HEK293 (cell line): Measurements from ENCODE around the gene UBE2E1.

Experiments used
- CTCF ChIA-PET: fragments of 350-600 bp; formaldehyde crosslinking; extraction: SDS; loops from one replicate; lab custom pipeline; 2021; ENCODE audit warnings: antibody characterized with exemption; lab: Yijun Ruan, JAX
- POLR2A ChIA-PET: fragments of 300-600 bp; formaldehyde crosslinking; extraction: SDS; loops from one replicate; lab custom pipeline; 2020; ENCODE audit warnings: antibody characterized with exemption, inconsistent platforms; lab: Yijun Ruan, JAX
- H3K27ac ChIP-seq: fragments of 200-500 bp; sonication (Bioruptor generic); 2 replicates; pipeline ENCODE4 v1.5.1; 2014; ENCODE audit warnings: low read depth, low read length, control low read depth, inconsistent platforms; ENCODE audit errors: extremely low read depth
- H3K36me3 ChIP-seq, 2 experiments: fragments of 200-500 bp in 1 of 2; sonication (Bioruptor generic) in 1 of 2; 1 replicate in 1 of 2; 2 replicates in 1 of 2; pipeline ENCODE4 v1.5.1; 2014 to 2017; ENCODE audit warnings: inconsistent platforms in 2 of 2, low read length in 2 of 2; ENCODE audit not compliant: control insufficient read depth in 2 of 2, insufficient read depth in 1 of 2
- H3K4me1 ChIP-seq: fragments of 200-500 bp; sonication (Bioruptor generic); 2 replicates; pipeline ENCODE4 v1.5.1; 2014; ENCODE audit warnings: mild to moderate bottlenecking, low read length, inconsistent platforms; ENCODE audit not compliant: control insufficient read depth, insufficient read depth
- H3K4me3 ChIP-seq: 2 replicates; pipeline ENCODE4 v1.5.1; 2011; ENCODE audit warnings: low read depth, mild to moderate bottlenecking, control low read depth, low read length, moderate library complexity
- H3K9me3 ChIP-seq: fragments of 200-500 bp; sonication (Bioruptor generic); 2 replicates; pipeline ENCODE4 v1.5.1; 2014; ENCODE audit warnings: low read depth, low read length, inconsistent platforms; ENCODE audit not compliant: control insufficient read depth, insufficient read depth
- IKZF3 ChIP-seq: fragments of 450-650 bp; IDR thresholded peaks from 2 replicates; pipeline ENCODE4 v1.5.0; 2018; ENCODE audit warnings: missing biosample characterization, mild to moderate bottlenecking, missing genetic modification characterization, moderate library complexity
- KLF1 ChIP-seq: fragments of 450-650 bp; formaldehyde crosslinking; IDR thresholded peaks from 2 replicates; pipeline ENCODE4 v1.5.1; 2016; ENCODE audit warnings: missing biosample characterization, missing genetic modification characterization
- KLF16 ChIP-seq: fragments of 450-650 bp; formaldehyde crosslinking; IDR thresholded peaks from 2 replicates; pipeline ENCODE4 v1.5.1; 2017; ENCODE audit warnings: missing biosample characterization, missing genetic modification characterization
- SCRT1 ChIP-seq: fragments of 450-650 bp; formaldehyde crosslinking; IDR thresholded peaks from 2 replicates; pipeline ENCODE4 v1.5.1; 2016; ENCODE audit warnings: missing biosample characterization, missing genetic modification characterization, borderline replicate concordance
- SCRT2 ChIP-seq: fragments of 450-650 bp; formaldehyde crosslinking; IDR thresholded peaks from 2 replicates; pipeline ENCODE4 v1.5.1; 2016; ENCODE audit warnings: missing biosample characterization, missing genetic modification characterization
- ZBTB1 ChIP-seq: fragments of 450-650 bp; formaldehyde crosslinking; IDR thresholded peaks from 2 replicates; pipeline ENCODE4 v1.5.1; 2016; ENCODE audit warnings: missing biosample characterization, missing genetic modification characterization
- ZBTB17 ChIP-seq: fragments of 450-650 bp; formaldehyde crosslinking; IDR thresholded peaks from 2 replicates; pipeline ENCODE4 v1.5.1; 2016; ENCODE audit warnings: missing biosample characterization, missing genetic modification characterization
- ZFP37 ChIP-seq: fragments of 450-650 bp; formaldehyde crosslinking; IDR thresholded peaks from 2 replicates; pipeline ENCODE4 v1.5.1; 2016; ENCODE audit warnings: missing biosample characterization, missing genetic modification characterization
- ZNF155 ChIP-seq: fragments of 450-650 bp; formaldehyde crosslinking; IDR thresholded peaks from 2 replicates; pipeline ENCODE4 v1.5.1; 2016; ENCODE audit warnings: missing biosample characterization, missing genetic modification characterization
- ZNF274 ChIP-seq, 2 experiments: fragments of 200-500 bp in 1 of 2; fragments of 450-650 bp in 1 of 2; sonication (Bioruptor generic) in 1 of 2; formaldehyde crosslinking in 1 of 2; IDR thresholded peaks; 2 replicates each; pipeline versions ENCODE4 v1.5.1 to v1.6.1; 2014 to 2016; ENCODE audit warnings: borderline replicate concordance in 1 of 2, inconsistent platforms in 1 of 2, low read length in 1 of 2, missing biosample characterization in 1 of 2, missing genetic modification characterization in 1 of 2
- ZNF324 ChIP-seq: fragments of 450-650 bp; formaldehyde crosslinking; IDR thresholded peaks from 2 replicates; pipeline ENCODE4 v1.5.1; 2016; ENCODE audit warnings: missing biosample characterization, missing genetic modification characterization
- ZNF335 ChIP-seq: fragments of 450-650 bp; formaldehyde crosslinking; conservative IDR thresholded peaks from 2 replicates; pipeline ENCODE4 v1.5.1; 2016; ENCODE audit warnings: missing biosample characterization, missing genetic modification characterization
- ZNF530 ChIP-seq: fragments of 450-650 bp; formaldehyde crosslinking; IDR thresholded peaks from 2 replicates; pipeline ENCODE4 v1.5.1; 2016; ENCODE audit warnings: low read depth, missing biosample characterization, missing genetic modification characterization
- ZNF600 ChIP-seq: fragments of 450-650 bp; formaldehyde crosslinking; IDR thresholded peaks from 2 replicates; pipeline ENCODE4 v1.5.1; 2016; ENCODE audit warnings: missing biosample characterization, missing genetic modification characterization
- ZNF621 ChIP-seq: fragments of 450-650 bp; formaldehyde crosslinking; IDR thresholded peaks from 2 replicates; pipeline ENCODE4 v1.5.1; 2017; ENCODE audit warnings: missing biosample characterization, missing genetic modification characterization
- ZNF624 ChIP-seq: fragments of 450-650 bp; formaldehyde crosslinking; IDR thresholded peaks from 2 replicates; pipeline ENCODE4 v1.5.1; 2017; ENCODE audit warnings: missing biosample characterization, missing genetic modification characterization
- ZNF830 ChIP-seq: fragments of 450-650 bp; IDR thresholded peaks from 2 replicates; pipeline ENCODE4 v1.5.0; 2018; ENCODE audit warnings: missing biosample characterization, missing genetic modification characterization, low read depth, mild to moderate bottlenecking, moderate library complexity
- ZSCAN30 ChIP-seq: fragments of 450-650 bp; IDR thresholded peaks from 2 replicates; pipeline ENCODE4 v1.5.1; 2018; ENCODE audit warnings: missing biosample characterization, mild to moderate bottlenecking, missing genetic modification characterization, moderate library complexity
- ZXDB ChIP-seq: fragments of 450-650 bp; formaldehyde crosslinking; IDR thresholded peaks from 2 replicates; pipeline ENCODE4 v1.5.1; 2016; ENCODE audit warnings: missing biosample characterization, missing genetic modification characterization
- TF ChIP-seq, protein P1 (sequence below): fragments of 450-650 bp; formaldehyde crosslinking; IDR thresholded peaks from 2 replicates; pipeline ENCODE4; 2016; ENCODE audit warnings: missing biosample characterization, missing genetic modification characterization
- TF ChIP-seq, protein P2 (sequence below): fragments of 450-650 bp; formaldehyde crosslinking; IDR thresholded peaks from 2 replicates; pipeline ENCODE4 v1.5.1; 2016; ENCODE audit warnings: missing biosample characterization, missing genetic modification characterization, borderline replicate concordance
- TF ChIP-seq, protein P3 (sequence below): fragments of 450-650 bp; IDR thresholded peaks from 2 replicates; pipeline ENCODE4 v1.5.1; 2018; ENCODE audit warnings: missing biosample characterization, missing genetic modification characterization
- TF ChIP-seq, protein P4 (sequence below): fragments of 450-650 bp; formaldehyde crosslinking; IDR thresholded peaks from 2 replicates; pipeline ENCODE4 v1.5.1; 2016; ENCODE audit warnings: missing biosample characterization, missing genetic modification characterization
- TF ChIP-seq, protein P5 (sequence below): fragments of 450-650 bp; formaldehyde crosslinking; IDR thresholded peaks from 2 replicates; pipeline ENCODE4 v1.5.1; 2016; ENCODE audit warnings: missing biosample characterization, missing genetic modification characterization

UBE2E1 gene

DNA sequence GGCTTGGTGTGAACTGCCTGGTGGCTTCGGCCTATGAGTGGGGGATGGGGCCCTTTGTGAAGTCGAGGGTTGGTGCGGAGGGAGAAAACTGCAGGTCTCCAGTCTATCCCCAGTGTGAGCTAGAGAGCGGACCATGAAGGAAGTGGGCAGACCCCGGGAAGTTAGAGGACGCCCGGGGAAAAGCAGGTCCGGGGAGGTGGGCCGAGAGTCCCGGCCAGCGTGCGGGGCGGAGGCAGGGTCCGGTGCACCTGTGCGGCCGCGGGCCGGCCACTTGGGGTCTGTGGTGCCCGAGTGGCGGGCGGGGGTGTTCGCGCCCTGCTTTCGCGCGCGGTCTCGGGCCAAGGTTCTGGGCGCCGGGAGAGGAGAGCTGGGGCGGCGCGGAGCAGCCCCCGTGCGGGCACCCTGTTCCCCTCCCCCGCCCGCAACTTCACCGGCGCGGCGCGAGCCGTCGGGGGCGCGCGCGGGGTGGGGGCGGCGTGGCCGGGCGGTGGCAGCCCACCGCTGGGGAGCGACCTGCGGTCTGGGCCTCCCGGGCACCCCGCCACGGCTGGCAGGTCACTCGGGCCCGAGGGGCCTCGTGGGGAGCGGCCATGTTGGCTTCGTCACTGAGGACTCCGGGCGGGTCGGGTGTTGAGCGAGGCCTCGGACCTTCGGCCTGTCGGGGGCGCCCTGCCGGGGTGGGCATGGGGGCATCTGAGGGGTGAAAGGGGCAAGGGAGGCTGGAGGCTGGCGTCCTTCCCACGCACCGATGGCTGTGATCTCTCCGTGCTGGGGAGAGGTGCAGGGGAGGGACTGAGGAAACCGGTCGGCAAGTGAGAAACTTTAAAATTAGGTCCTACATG is 4.8 kb downstream of the UBE2E1 start (continued):
- TF ChIP-seq ZNF274 (IDR thresholded peaks at IDR 0.05; ENCODE audit: low read length) = no peak
- TF ChIP-seq ZNF274 (tag by site-specific recombination; IDR thresholded peaks at IDR 0.05; ENCODE audit: borderline replicate concordance) = no peak

DNA sequence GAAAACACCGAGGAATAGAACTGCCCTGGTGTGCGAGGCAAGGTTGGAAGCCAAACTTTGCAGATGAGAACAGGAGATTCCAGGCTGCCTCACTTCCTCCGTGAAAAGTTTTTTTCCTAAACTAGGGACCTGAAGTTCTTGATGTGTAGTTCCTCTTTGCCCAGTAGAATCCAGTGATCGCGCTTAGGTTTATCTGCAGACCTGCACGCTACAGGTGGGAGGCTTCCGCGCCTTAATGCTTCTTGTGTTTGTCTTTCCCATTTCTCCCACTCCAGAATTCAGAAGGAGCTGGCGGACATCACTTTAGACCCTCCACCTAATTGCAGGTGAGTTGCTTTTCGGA is 5.4 kb downstream of the UBE2E1 start:
- H3K9me3 ChIP-seq = no peaks in the 10 kb centered on the region
- H3K36me3 ChIP-seq = peaks cover 4 to 32% of the 10 kb centered on the region in 2 experiments; a peak in 2 of 3 replicates
- H3K4me3 ChIP-seq = peak overlapping the region; percentile 60
- H3K4me1 ChIP-seq = peaks cover 11% of the 10 kb centered on the region; the same call in 1 of the 2 replicates
- ChIA-PET CTCF (interaction anchor here (0.7 kb wide), 1 partner anchor 824 kb away, joined by 3 read pairs; no protein-coding TSS in a partner anchor), POLR2A (no interaction called here)
- H3K27ac ChIP-seq = peak overlapping the region; percentile 94
- TF ChIP-seq IKZF3 = peak; percentile 66; the same call in 1 of the 2 replicates
- TF ChIP-seq SCRT1 (tag by site-specific recombination) = peak; percentile 97
- 0 out of 2 replicates have a peak, but pooled peaks have one; percentile 11 for TF ChIP-seq ZNF624 (tag by site-specific recombination)
- TF ChIP-seq ZXDB (tag by site-specific recombination) = peak; percentile 26; the same call in 1 of the 2 replicates
- no peak for TF ChIP-seq ZNF621 (tag by site-specific recombination)
- TF ChIP-seq ZNF335 (tag by site-specific recombination) = peak; percentile 35
- TF ChIP-seq KLF1 (tag by site-specific recombination) = no peak
- no peak for TF ChIP-seq ZNF530
- TF ChIP-seq, protein P1, sequence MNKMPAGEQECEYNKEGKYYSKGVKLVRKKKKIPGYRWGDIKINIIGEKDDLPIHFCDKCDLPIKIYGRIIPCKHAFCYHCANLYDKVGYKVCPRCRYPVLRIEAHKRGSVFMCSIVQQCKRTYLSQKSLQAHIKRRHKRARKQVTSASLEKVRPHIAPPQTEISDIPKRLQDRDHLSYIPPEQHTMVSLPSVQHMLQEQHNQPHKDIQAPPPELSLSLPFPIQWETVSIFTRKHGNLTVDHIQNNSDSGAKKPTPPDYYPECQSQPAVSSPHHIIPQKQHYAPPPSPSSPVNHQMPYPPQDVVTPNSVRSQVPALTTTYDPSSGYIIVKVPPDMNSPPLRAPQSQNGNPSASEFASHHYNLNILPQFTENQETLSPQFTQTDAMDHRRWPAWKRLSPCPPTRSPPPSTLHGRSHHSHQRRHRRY (tag by site-specific recombination) = no peak
- peak; percentile 51; the same call in 1 of the 2 replicates for TF ChIP-seq ZBTB17
- TF ChIP-seq, protein P2, sequence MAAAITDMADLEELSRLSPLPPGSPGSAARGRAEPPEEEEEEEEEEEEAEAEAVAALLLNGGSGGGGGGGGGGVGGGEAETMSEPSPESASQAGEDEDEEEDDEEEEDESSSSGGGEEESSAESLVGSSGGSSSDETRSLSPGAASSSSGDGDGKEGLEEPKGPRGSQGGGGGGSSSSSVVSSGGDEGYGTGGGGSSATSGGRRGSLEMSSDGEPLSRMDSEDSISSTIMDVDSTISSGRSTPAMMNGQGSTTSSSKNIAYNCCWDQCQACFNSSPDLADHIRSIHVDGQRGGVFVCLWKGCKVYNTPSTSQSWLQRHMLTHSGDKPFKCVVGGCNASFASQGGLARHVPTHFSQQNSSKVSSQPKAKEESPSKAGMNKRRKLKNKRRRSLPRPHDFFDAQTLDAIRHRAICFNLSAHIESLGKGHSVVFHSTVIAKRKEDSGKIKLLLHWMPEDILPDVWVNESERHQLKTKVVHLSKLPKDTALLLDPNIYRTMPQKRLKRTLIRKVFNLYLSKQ (tag by site-specific recombination) = no peak
- TF ChIP-seq, protein P3, sequence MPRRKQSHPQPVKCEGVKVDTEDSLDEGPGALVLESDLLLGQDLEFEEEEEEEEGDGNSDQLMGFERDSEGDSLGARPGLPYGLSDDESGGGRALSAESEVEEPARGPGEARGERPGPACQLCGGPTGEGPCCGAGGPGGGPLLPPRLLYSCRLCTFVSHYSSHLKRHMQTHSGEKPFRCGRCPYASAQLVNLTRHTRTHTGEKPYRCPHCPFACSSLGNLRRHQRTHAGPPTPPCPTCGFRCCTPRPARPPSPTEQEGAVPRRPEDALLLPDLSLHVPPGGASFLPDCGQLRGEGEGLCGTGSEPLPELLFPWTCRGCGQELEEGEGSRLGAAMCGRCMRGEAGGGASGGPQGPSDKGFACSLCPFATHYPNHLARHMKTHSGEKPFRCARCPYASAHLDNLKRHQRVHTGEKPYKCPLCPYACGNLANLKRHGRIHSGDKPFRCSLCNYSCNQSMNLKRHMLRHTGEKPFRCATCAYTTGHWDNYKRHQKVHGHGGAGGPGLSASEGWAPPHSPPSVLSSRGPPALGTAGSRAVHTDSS (tag by site-specific recombination) = no peak
- TF ChIP-seq ZNF324 (tag by site-specific recombination) = no peak
- no peak for TF ChIP-seq ZNF155 (tag by site-specific recombination)
- TF ChIP-seq ZSCAN30 = no peak
- peak; percentile 56; the same call in 1 of the 2 replicates for TF ChIP-seq ZNF600 (tag by site-specific recombination)
- peak; percentile 66; the same call in 1 of the 2 replicates for TF ChIP-seq ZFP37
- no peak for TF ChIP-seq ZBTB1 (tag by site-specific recombination)
- TF ChIP-seq SCRT2 (tag by site-specific recombination) = peak; percentile 99
- no peak for TF ChIP-seq ZNF830 (tag by site-specific recombination)
- no peak for TF ChIP-seq KLF16 (tag by site-specific recombination)
- TF ChIP-seq, protein P4, sequence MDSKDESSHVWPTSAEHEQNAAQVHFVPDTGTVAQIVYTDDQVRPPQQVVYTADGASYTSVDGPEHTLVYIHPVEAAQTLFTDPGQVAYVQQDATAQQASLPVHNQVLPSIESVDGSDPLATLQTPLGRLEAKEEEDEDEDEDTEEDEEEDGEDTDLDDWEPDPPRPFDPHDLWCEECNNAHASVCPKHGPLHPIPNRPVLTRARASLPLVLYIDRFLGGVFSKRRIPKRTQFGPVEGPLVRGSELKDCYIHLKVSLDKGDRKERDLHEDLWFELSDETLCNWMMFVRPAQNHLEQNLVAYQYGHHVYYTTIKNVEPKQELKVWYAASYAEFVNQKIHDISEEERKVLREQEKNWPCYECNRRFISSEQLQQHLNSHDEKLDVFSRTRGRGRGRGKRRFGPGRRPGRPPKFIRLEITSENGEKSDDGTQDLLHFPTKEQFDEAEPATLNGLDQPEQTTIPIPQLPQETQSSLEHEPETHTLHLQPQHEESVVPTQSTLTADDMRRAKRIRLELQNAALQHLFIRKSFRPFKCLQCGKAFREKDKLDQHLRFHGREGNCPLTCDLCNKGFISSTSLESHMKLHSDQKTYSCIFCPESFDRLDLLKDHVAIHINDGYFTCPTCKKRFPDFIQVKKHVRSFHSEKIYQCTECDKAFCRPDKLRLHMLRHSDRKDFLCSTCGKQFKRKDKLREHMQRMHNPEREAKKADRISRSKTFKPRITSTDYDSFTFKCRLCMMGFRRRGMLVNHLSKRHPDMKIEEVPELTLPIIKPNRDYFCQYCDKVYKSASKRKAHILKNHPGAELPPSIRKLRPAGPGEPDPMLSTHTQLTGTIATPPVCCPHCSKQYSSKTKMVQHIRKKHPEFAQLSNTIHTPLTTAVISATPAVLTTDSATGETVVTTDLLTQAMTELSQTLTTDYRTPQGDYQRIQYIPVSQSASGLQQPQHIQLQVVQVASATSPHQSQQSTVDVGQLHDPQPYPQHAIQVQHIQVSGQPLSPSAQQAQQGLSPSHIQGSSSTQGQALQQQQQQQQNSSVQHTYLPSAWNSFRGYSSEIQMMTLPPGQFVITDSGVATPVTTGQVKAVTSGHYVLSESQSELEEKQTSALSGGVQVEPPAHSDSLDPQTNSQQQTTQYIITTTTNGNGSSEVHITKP (tag by site-specific recombination) = peak; percentile 29; the same call in 1 of the 2 replicates
- TF ChIP-seq, protein P5, sequence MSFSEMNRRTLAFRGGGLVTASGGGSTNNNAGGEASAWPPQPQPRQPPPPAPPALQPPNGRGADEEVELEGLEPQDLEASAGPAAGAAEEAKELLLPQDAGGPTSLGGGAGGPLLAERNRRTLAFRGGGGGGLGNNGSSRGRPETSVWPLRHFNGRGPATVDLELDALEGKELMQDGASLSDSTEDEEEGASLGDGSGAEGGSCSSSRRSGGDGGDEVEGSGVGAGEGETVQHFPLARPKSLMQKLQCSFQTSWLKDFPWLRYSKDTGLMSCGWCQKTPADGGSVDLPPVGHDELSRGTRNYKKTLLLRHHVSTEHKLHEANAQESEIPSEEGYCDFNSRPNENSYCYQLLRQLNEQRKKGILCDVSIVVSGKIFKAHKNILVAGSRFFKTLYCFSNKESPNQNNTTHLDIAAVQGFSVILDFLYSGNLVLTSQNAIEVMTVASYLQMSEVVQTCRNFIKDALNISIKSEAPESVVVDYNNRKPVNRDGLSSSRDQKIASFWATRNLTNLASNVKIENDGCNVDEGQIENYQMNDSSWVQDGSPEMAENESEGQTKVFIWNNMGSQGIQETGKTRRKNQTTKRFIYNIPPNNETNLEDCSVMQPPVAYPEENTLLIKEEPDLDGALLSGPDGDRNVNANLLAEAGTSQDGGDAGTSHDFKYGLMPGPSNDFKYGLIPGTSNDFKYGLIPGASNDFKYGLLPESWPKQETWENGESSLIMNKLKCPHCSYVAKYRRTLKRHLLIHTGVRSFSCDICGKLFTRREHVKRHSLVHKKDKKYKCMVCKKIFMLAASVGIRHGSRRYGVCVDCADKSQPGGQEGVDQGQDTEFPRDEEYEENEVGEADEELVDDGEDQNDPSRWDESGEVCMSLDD (tag by site-specific recombination) = 0 out of 2 replicates have a peak, but pooled peaks have one; percentile 3
